GM04503 (cell line): Measurements from ENCODE around the gene RNF186.
A peak's percentile ranks its signal among the peaks of the same experiment; 100 is the strongest.
"Not testable (repeated sequence)": the region's sequence is repeated elsewhere in the genome, so short reads cannot be mapped to it uniquely, and the experiment has no call there.

Experiments
- DNase-seq: peaks from one replicate; pipeline ENCODE4 v3.0.0-alpha.2; 2012; ENCODE audit warnings: low read depth

RNF186 gene

GRCh38 chr1:19824541-19824940 lies 9.5 kb upstream of the RNF186 start:
- DNase-seq, result no peak

DNA sequence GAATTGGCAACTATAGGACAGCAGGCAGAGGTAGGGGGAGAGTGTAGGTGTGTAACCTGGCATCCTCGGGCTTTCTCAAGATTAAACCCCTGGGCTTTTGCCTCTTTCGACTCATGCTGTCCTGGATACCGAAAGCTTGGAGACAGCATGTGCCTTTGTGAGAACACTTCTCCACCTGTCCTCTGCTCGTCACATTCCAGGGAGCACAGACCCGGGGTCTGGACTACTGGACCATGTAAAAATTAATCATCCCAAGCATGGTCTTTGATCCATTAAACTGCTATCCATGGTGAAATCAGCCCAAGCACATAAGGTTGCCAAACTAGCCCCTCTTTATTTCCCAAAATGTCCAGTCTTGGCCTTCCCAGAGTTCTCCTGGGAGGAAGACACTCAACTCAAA lies 9.0 kb upstream of the RNF186 start:
- DNase-seq, result no peak

GRCh38 chr1:19819701-19820100 lies 4.6 kb upstream of the RNF186 start:
- no peak for DNase-seq

GRCh38 chr1:19818324-19818723 lies 3.2 kb upstream of the RNF186 start:
- no peak for DNase-seq

DNA sequence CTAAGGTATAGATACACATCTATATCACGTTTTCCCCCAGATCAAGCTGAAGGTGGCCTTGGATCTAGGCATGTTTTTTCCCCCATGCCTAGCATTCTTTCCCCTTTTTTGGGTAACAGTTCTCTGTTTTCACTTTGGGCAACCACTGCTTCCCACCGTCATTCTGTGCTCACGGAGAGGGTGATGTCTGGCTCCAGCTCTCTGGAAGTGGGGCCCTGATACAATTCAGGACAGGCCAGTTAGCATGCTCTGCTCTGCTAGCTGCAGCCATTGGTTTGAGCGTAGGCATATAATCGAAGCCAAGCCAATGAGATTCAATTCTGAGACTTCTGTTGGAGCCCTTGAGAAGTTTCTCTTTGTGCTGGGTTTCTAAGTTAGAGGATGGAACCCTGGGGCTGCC lies 2.1 kb upstream of the RNF186 start:
- no peak for DNase-seq

DNA sequence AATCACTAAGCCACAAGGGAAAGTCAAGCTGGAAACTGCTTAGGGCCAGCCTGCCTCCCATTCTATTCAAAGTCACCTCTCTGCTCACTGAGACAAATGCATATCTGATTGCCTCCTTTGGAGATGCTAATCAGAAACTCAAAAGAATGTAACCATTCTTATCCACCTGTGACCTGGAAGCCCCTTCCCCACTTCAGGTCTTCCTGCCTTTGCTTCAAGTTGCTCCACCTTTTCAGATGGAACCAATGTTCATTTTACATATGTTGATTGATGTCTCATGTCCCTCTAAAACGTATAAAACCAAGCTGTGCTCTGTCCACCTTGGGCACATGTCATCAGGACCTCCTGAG lies 1.6 kb upstream of the RNF186 start:
- DNase-seq, result not testable (repeated sequence)

- DNase-seq, result no peak
Observed at GRCh38 chr1:19815801-19816736, 986 bp upstream of the RNF186 start.

DNA sequence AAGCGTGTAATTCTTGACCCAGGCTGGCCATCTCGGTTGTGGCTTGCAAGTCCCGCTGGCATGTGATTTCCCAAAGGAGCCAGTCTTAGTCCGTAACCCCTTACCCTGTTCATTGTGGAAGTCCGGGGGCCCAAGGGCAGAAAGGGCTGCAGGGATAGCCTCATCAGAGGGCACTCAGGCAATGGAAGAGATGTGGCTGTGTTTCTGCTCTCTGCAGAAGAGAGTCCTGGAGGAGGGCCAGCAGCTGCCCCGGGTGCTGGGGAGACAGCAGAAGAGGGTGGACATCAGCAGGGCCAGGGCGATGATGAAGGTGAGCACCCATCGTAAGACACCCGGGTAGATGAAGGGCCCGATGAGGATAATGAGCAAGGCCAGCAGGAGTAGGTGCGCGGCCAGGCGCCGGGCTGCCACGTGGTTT lies 830 bp downstream of the RNF186 start:
- DNase-seq, result no peak

GRCh38 chr1:19813643-19813960 lies 1.5 kb downstream of the RNF186 start:
- DNase-seq, result no peak

- no peak for DNase-seq
Observed at GRCh38 chr1:19812875-19813642, 2.0 kb downstream of the RNF186 start.

- no peak for DNase-seq
Observed at GRCh38 chr1:19811206-19811851, 3.8 kb downstream of the RNF186 start.

DNA sequence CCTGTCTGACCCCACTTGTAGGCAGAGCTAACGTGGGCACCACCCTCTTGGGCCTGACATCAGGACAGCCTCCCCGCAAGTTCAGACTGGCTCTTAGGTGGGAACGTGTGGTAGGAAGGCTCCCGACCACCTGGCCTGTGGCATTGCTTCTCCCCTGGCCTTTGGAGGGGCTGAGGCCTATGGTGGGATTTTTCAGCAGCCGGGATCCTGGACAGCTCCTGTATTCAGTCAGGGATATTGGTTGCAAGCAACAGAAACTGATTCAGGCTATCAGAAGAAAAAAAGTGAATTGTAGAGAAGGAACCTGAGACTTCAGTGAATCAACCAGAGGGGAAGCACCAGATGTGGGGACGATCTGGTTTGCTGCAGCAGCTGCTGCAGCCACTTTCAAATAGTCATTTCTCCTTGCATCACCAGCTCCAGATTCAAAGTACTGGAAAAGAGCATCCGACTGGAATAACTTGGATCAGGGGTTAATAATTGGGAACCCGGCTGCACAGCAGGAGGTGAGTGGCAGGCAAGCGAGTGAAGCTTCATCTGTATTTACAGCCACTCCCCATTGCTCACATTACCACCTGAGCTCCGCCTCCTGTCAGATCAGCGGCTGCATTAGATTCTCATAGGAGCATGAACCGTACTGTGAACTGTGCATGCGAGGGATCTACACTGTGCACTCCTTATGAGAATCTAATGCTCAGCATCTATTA lies 5.9 kb downstream of the RNF186 start:
- no peak for DNase-seq

- DNase-seq, result no peak
Observed at GRCh38 chr1:19808351-19808750, 6.7 kb downstream of the RNF186 start.

GRCh38 chr1:19804831-19805251 lies 10.2 kb downstream of the RNF186 start:
- DNase-seq, result no peak

DNA sequence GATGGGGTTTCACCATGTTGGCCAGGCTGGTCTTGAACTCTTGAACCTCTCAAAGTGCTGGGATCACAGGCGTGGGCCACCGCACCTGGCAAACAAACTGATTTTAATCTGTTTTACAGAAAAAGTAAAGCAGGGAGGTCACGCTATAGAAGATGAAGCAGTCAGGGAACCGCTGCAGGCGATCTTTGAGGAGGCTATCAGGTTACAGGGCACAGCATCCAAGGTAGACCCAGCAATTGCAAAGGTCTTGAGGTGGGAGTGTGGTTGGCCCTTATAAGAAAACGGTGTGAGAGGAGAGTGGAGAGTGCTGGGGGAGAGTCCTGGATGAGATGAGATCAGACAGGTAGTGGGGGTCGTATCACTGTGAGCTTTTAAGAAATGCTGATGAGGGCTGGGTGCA lies 12.8 kb downstream of the RNF186 start:
- DNase-seq, result no peak

GRCh38 chr1:19800076-19800804 lies 14.8 kb downstream of the RNF186 start:
- peak; percentile 31 for DNase-seq

- no peak for DNase-seq
Observed at GRCh38 chr1:19799230-19800075, 15.6 kb downstream of the RNF186 start, which contains the start of gene TMCO4. Gene TMCO4, minus strand, starts transcription at chr1:19799916. Its CDS starts 19,158 bp downstream, at chr1:19780758.

DNA sequence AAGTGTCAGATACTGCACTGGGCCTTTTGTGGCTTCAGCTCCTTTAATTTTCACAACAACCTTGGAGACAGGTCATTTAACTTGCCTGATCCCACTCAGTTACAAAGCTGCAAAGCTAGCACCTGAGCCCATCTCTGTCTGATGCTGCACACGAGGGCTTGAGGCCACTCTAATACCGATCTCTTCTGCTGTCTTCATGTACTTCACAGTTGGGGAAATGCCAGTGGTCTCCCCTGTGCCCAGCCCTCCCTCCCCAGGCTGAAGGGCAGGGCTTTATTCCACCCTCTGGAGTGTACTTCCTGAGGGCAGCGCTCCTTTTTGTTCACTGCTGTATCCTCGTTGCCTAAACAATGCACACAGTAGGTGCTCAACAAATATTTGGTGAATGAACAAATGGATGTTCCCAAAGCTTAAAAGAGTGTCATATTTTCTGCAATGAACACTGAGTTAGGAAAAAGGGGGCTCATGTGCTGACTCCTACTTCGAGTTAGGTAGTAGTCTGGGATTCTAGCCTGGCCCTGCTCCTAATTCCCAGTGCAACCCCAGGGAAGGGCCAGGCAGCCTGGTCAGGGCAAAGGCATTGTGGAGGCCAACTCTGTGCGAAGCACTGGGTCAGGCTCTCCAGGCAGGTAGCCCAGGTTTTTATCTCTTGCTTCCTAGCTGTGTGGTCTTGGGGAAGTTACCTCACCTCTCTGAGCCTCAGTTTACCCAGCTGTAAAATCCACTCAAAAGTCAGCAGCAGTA lies 16.4 kb downstream of the RNF186 start:
- DNase-seq, result no peak

GRCh38 chr1:19797827-19798226 lies 17.3 kb downstream of the RNF186 start:
- no peak for DNase-seq

DNA sequence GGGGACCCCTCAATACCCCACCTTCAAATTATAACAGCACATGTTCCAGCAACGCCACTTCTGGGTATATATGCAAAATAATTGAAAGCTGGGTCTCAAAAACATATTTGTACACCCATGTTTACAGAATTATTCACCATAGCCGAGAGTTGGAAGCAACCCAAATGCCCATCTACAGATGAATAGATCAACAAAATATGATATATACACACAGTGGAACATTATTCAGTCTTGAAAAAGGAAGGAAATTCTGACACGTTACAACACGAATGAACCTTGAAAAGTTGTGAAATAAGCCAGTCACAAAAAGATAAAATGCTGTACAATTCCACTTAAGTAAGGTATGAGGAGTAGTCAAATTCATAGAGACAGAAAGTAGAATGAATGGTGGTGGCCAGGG lies 20.5 kb downstream of the RNF186 start:
- DNase-seq, result no peak
